GM19035 (cell line): ENCODE data around the gene CYP8B1.

ENCODE experiments used
- ATAC-seq: cut with Tn5 transposase; IDR thresholded peaks from one replicate; pipeline ENCODE4 v1.9.1; 2021; ENCODE audit not compliant: unreplicated experiment

The CYP8B1 gene

GRCh38 chr3:42827654-42828053, 48.0 kb downstream of the CYP8B1 start:
- no peak for ATAC-seq

- ATAC-seq = no peak
Measured at GRCh38 chr3:42827023-42827422, 48.7 kb downstream of the CYP8B1 start.

- ATAC-seq = no peak
Measured at GRCh38 chr3:42826141-42826540, 49.5 kb downstream of the CYP8B1 start.

- no peak for ATAC-seq
Measured at GRCh38 chr3:42823351-42823750, 52.3 kb downstream of the CYP8B1 start.

- ATAC-seq = no peak
Measured at GRCh38 chr3:42822828-42823227, 52.9 kb downstream of the CYP8B1 start.
